GM21423 (cell line): ENCODE data around the gene SPRR4.

Source experiments
- ATAC-seq: cut with Tn5 transposase; IDR thresholded peaks from one replicate; pipeline ENCODE4 v1.9.1; 2021; ENCODE audit warnings: mild to moderate bottlenecking, moderate library complexity; ENCODE audit not compliant: unreplicated experiment

SPRR4 gene

DNA sequence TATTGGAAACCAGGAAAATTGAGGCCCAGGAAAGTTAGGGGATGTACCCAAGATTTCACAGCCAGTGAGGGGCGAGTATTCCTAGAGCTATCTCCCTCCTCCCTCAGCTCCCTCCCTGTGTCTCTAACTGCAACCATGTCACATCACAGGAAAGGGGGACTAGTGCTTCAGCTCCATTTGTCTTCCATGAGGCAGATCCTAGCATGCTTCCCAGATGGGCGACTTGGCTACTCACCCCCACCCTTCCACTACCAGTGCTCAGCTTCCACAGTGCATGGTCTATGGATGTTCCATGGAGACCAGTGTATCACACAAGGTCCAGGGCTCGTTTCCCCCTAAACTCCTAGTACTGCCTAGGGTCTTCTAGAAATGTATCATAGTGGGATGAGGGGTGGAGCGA lies 4.6 kb upstream of the SPRR4 start:
- no peak for ATAC-seq

DNA sequence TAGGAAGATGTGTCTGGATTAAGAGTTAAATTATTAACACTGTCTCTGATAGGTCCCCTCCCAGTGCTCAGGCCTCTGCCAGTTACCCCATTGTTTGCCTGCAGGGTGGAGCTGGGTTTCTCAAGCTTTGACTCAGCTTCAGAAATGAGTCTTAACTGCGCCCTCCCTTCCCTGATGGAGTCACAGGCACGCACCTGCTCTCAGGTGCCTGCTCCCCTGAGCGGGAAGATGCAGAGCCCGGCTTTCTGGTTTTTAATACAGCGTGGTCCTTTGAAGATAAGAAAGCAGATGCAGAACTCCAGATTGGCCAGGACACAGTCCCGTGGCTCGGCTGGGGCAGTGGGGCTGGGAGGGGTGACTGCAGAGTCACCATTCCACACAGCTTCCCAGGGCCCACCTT lies 3.2 kb upstream of the SPRR4 start:
- ATAC-seq: no peak

DNA sequence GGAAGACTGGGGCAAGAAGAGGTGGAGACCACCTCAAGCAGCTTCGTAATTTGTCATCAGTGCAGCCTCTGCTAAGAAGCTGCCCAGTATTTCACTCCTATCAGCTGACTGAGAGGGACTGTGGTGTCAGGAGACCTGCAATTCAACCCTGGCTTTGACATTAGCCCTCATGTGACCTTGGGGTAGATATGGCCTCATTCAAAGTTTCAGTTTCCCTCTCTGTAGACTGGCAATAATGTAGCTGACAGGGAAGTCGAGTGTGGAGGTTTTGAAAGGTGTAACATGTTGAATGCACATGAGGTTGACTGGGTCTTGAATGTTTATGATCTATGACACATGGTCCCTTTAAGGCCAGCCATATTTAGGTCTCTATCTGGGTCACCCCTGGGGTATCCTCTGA lies 2.2 kb upstream of the SPRR4 start:
- ATAC-seq: peak; percentile 72

DNA sequence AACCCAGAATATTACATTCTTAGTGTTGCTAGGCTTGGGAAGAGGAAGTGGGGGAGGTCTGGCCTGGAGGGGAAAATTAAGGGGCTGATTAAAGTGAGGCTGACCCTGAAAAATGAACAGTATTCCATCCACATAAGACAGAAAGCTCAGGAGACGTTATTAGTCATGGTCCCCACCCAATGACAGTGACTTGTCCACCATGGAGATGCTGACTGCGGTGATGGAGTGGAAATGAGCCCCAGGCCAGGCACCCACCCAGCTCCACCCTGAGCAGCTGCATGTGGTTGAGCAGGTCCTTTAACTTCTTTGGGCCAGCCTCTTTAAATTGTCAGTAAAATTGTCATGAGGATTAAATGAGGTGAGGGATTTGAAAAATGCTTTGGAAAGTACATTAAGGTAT lies 1.4 kb upstream of the SPRR4 start:
- no peak for ATAC-seq

DNA sequence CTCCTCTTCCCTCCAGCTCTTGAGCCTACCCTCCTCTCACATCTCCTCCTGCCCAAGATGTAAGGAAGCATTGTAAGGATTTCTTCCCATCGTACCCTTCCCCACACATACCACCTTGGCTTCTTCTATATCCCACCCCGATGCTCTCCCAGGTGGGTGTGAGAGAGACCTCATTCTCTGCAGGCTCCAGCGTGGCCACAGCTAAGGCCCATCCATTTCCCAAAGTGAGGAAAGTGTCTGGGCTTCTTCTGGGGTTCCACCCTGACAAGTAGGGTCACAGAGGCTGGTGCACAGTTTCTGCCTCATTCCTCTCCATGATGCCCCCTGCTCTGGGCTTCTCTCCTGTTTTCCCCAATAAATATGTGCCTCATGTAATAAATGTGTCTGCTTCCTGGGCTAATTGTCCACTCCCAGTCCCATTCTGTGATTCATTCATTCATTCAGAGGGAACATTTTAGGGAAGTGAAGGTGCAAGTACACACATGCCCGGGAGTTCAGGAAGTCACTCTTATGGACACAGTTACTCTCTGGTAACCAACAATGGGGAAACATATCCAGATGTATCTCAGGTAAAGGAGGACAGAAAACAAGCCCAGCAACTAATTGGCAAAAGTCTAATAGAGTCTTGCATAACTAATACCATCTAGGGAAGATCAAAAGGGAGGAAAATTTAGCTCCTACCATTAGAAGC lies 1.9 kb downstream of the SPRR4 start:
- ATAC-seq: no peak

GRCh38 chr1:152976688-152977087 lies 6.2 kb downstream of the SPRR4 start:
- ATAC-seq: no peak

DNA sequence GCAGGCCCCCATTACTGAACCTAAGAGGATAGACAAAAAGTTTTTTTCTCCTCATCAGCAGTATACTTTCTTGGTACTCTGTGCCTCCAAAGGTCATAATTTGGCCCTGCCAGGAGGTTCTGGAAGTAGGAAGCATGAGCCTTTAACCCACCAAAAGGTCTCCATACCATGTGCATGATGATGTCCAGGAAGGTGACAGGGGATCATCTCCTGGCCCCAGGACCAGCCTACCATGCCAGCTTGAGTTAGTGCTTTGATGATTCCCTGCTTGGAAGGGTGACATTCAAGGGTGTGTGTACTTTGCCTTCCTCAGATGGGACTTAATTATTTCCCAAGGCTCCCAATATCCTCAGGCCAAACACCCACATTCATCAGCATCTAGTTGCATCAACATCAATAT lies 7.2 kb downstream of the SPRR4 start:
- ATAC-seq: no peak

GRCh38 chr1:152980676-152981075 lies 10.2 kb downstream of the SPRR4 start:
- no peak for ATAC-seq

DNA sequence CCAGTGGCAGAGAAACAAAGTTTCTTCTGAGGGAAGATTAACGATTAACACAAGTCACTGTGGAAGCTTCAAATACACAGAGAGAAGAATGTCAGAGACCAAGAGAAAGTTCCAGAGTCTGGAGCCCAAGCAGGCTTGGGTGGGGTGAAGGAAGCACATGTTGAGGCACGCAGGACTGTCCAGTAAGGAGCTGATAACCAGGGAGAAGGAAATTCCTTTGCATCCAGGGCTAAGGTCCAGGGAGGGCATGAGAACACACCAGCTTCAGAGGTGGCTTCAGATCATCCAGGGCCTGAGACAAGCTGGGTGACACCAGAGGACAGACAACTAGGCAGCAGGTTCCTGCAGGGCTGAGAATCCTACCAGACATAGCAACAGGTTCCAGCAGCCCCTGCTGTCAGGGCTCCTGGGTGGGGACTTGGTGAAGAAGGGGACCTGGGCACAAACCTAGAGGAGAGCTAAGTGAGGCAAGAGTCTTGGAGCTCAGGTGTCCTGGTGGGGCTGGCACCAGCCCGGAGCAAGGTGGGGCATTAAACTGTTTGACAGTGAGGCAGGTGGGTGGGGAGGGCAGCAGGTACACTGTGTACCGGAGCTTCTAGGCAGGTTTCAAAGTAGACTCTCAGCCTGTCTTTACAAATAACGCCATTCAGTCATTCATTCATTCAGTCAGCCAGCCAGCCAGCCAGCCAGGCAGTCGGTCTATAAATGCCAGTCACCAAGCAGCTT lies 10.9 kb downstream of the SPRR4 start:
- no peak for ATAC-seq

DNA sequence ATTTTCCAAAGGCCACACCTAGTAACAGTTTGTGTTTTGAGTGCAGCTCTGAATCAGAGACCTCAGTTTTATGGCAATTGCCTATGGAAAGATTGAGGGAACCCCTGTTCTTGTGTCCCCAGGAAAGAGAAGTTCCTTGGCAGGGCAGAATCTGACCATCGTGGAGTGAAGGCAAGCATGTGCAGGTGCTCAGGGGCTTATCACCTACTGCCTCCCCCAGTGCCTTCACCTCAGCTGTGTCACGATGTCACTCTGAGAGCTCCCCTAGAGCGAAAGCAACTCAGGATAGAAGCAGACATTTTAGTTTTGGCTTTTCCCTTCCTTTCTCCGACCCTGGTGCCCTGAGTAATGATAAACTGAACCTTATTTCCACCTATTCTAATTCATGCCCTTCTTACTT lies 11.6 kb downstream of the SPRR4 start:
- ATAC-seq: no peak

- no peak for ATAC-seq
Observed at GRCh38 chr1:152983234-152983633, 12.8 kb downstream of the SPRR4 start.

DNA sequence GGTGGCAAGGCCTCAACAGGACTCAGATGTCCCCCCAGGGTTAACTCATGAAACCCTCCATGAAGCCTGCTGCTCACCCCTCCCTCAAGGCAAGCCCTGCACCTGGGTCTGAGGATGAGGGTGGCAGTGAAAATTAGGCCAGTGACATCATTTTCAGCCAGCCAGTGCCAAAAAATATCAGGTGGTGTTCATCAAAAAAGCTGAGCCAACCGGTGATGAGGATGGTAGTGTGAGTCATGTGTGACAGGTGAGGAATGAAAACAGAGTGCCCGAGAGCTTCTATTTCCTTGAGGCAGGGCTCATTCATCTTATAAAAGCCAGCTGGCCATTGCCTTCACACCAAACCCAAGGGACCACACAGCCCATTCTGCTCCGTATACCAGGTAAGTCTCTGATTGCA lies 13.3 kb downstream of the SPRR4 start, which contains the start of gene SPRR1A:
Gene SPRR1A, plus strand, starts transcription at position 339 of the 400 bp plus-strand sequence. CDS start 1,150 bp downstream, outside the sequence.
- no peak for ATAC-seq

DNA sequence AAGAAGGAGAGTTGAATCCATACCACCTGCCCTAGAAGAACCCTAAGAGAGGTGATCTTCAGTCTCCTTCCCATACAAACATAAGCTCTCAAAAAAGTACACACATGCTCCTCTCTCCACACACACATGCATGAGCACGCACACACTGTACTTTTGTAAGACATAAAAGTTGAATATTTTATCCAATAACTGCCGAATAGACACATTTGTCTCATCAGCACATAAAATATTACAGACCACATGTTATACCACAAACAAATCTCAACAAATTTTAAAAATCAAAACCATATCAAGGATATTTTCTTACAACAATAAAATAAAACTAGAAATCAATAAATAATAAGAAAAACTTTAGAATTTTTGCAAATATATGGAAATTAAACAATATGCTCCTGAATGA lies 16.1 kb downstream of the SPRR4 start:
- no peak for ATAC-seq

DNA sequence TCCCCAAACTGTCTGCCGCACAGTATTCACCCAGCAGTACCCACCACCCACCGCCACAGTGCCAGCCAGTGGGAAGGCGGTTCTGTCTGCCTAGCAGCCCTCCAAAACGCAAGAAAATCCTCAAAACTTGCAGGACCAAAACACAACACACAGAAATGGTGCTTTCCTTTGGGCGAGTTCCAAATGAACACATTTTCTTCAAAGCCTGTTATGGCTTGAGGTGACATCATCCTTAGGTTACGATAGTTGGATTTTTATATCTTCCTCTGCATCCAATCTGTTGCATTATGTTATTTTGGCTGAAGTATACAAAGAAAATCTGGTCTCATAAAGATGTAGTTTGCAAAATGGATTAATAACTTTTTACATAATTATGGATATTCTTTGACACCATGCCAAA lies 22.7 kb downstream of the SPRR4 start:
- no peak for ATAC-seq

- ATAC-seq: no peak
Observed at GRCh38 chr1:152995842-152996241, 25.4 kb downstream of the SPRR4 start.

- no peak for ATAC-seq
Observed at GRCh38 chr1:152996633-152997400, 26.4 kb downstream of the SPRR4 start.

- no peak for ATAC-seq
Observed at GRCh38 chr1:152997901-152998300, 27.5 kb downstream of the SPRR4 start.

DNA sequence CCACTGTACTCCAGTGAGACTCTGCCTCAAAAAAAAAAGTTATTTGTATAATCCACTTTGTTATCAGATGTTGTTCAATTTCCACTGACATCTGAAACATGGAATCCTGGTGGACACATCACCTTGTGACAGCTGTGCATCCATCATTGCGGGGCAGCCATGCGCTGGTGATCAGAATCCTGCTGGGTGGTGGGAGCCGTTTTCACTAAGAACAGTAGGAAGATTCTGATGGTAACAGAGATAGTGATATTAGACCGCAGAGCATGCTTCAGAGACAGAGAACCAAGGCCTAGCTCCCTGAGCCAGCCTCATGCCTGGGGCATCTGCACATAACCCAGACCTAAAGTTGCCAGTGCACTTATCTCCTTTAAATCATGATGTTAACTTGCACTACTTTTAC lies 28.0 kb downstream of the SPRR4 start:
- ATAC-seq: no peak

DNA sequence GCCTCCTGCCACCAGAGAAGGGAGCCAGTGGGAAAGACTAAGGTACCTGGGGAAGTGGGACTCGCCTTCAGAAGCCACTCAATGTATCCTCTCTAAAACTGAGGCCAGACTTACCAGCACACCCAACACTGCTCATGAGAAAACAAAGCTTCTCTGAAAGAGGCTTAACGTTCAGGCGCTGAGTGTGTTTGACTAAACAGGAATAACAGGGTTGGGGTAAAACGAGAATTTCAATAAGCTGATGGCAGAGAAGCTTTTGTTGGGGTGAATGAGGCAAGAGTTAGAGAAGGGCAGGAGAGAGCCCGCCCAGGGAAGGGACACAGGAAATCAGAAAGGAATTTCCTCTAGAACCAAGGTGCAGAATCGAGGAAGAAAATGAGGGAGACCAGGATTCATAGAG lies 29.4 kb downstream of the SPRR4 start:
- ATAC-seq: no peak

DNA sequence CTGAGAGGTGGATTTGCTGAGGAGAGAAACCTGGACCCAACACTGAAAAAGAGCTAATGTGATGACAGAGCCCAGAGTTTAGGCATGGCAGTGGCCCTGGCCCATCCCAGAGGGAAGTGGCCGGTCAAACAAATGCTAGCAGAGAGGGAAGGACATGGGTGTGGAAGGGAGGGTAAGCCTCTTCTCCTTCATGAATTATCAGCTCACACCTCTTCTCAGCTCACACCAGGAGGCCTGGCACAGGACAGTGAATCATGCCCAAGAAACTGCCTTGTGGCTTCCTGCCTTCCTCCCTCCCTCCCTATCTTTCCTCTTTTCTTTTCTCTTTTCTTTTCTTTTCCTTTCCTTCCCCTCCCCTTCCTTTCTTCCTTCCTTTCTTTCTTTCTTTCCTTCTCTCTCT lies 29.8 kb downstream of the SPRR4 start:
- no peak for ATAC-seq

GRCh38 chr1:153001382-153001781 lies 30.9 kb downstream of the SPRR4 start, which contains the start of gene SPRR3:
TSS of gene SPRR3 (plus strand) at chr1:153001749. CDS start at chr1:153003021, 1,272 bp downstream.
- no peak for ATAC-seq
